Stimulated activated CD4-positive, alpha-beta T cell treated with anti-CD3 and anti-CD28 coated beads, Interleukin-1b, Interleukin-23, amount 100 ng/mL, for 24 hours (primary cell): ENCODE measurements around the gene RASL12.

ENCODE experiments used
- DNase-seq, 4 experiments: peaks; one replicate each; pipeline ENCODE4 v3.0.0-alpha.2; 2020; ENCODE audit warnings: low read depth in 4 of 4, low spot score in 1 of 4

Gene RASL12

GRCh38 chr15:65092911-65093792 lies 25.4 kb upstream of the RASL12 start:
- DNase-seq = no peak

DNA sequence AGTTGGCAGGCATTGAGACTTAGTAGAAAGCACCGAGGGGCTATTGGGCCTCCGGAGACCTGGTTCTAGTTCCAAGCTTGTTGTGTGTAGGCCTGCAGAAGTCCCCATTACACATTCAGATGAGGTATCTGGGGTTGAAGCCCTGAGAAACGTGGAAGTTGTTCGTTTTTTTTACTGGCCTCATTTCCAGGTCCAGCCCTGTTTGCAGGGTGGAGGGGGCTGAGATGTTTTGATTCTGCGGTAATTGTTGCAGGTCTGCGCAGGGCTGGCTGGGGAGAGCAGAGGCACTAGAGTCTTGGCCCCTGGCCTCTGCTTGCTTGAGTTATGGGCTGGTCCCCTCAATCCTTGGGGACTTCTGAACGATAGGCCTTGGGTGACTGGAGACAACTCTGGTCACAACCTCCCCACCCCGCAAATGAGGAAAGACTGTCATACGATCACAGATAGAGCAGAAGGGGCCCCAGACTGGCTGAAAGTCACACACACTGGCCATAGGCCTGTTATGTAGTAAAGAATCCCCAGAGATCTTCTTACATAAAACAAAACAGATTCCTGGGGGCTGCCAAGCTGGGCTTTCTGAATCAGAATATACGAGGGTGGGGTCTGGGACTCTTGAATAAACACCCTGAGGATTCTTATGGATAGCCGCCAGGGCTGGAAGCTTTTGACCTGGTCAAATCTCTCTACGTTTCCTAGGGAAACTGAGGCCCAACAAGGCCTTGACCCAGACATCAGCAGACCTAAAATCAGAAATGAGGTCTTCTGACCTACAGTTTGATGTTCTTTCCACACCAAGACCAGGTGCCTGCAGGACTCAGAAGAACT lies 24.4 kb upstream of the RASL12 start:
- DNase-seq = no peak

DNA sequence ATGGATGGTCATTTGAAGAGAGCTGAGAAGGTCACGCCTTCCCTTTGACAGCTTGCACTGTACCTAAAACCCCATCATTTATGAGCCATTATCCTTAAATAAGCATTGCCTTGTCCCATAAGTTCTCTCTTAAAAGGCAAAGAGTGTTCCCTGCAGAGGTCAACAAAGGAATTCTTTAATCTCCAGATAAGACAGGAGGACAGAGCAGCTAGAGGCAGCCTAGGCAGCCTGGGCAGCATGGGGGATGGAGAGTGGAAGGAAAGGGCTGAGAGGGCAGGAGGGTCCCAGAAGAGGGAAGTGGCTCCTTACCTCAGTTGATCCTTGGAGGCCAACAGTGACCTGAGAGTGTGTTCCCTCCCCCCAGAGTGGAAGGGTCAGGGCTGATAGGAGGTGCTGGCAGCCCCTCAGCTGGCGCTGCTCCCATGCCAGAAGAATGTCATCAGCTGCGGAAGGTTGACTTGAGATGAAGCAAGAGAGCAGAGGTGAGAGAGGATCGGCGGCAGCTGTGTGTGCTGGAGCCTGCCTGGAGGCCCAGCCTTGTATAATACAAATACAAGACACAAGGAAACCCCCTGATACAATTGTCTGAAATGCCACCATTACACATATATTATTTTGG lies 21.5 kb upstream of the RASL12 start:
- DNase-seq = no peak

DNA sequence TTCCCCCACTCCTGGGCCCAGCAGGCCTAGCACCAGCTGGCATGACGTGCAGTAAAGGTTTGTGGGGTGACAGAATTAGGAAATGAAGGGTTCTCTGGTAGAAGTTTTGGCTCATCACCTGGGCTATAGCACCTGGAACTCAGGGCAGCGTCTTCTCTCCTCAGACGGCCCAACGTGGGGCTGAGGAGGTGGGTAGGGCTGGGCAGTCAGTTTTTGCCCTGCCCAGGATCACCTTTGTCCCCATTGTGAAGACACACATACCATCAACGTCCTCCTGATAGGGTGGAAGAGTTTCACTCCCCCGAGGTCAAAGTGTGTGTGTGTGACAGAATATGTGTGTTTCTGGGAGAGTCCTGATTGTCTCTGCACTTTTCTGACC lies 20.8 kb upstream of the RASL12 start:
- no peak for DNase-seq

- no peak for DNase-seq
Observed at GRCh38 chr15:65087873-65088642, 20.3 kb upstream of the RASL12 start.

- DNase-seq = no peak
Observed at GRCh38 chr15:65087411-65087810, 19.6 kb upstream of the RASL12 start.

GRCh38 chr15:65086680-65087111 lies 18.9 kb upstream of the RASL12 start:
- DNase-seq = no peak

DNA sequence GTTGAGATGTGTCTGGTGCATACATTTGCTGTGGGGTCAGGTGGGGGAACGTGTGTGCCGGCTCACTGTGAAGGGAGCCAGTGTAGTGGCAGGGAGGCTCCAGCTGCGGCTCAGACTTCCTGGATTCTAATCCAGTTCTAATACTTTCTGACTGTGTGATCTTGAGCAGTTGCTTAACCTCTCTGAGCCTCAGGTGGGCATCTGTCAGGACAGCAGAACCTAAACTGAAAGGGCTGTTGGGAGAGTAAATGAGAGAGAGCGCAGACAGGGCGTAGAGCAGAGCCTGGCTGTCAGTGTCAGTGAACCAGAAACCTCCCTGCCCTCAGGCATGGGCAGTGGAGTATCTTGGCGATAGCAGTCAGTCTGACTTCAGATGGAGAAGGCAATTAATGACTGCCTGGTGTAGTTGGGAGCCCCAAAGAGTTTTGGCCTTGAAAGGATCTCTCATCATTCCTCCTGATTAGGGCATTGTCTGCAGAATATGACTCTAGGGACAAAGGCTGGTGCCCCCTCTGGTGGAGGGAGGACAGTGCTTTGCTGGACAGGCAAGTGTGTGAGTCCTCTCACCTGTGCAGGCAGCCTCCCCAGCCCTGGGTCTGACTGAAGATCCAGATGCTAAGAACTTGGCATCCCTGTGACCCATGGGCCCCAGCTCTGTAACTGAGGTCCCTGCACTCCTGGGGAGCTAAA lies 18.3 kb upstream of the RASL12 start:
- no peak for DNase-seq

- no peak for DNase-seq
Observed at GRCh38 chr15:65085207-65085753, 17.5 kb upstream of the RASL12 start.

GRCh38 chr15:65084500-65085206 lies 16.9 kb upstream of the RASL12 start:
- no peak for DNase-seq

DNA sequence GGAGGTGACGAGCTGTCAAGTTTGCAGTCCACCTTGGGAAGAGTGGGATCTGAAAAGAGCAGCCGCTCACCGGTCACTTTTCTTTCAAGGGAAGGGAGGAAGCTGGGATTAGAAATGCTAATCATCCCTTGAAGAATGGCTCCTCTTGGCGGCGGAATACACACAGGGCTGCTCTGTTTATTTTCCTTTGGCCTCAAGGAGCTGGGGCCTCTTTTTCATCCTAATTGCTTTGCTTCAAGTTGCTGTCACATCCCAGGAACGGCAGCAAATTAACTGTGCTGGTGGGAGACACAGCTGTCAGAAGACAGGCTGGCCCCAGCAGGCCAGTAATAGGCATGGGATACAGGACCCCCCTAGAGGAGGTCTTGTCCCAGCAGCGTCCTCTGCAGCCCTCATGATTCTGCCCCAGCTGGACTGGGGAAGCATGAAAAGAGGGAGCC lies 15.5 kb upstream of the RASL12 start:
- DNase-seq = no peak

DNA sequence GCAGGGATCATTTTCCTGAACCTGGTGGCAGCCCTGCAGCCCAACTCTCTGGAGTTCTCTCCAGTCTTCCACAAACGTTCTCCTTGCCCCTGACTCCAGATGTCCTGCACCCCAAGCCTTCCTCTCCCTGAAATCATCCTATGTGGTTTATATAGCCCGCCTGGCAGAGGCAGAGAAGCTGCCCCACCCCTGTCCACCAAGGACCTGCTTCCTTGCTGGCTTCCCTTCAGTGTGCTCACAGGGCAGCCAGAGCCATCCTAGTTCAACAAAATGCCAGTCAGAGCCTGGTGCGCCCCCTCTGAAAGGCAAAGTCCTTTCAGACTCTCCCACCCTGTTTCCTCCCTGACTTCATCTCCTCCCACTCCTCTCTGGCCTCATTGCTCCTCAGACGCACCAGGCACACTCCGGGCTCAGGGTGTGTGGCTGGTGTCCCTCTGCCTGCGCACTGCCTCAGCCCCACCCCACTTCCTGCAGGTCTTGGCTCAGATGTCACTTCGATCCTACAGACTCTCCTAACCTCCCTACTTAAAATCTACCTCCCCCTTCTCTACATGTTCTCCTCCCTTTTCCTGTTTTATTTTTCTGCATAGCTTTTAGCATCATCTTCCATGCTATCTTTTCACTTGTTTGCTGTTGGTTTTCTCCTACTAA lies 14.6 kb upstream of the RASL12 start:
- DNase-seq = no peak

DNA sequence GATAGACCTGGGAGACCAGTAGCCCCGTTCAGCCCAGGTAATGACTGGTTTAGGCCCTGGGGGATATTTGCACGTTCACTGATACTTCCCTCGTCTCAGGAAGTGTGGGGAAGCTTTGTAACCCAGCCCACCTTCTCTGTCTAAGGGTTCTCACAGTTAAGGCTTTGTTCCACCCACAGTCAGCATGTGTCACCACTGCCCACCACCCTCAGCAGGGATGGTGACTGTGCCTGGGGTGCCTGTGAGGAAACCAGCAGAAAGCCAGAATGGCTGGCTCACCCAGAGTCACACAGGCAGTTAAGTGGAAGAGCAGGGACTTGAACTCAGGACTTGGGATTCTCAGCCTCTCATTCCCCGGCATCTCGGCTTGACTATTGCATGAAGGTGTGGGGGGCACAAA lies 14.0 kb upstream of the RASL12 start:
- DNase-seq = peak in 1 of 4 experiments; percentile 14

GRCh38 chr15:65081270-65081669 lies 13.5 kb upstream of the RASL12 start:
- no peak for DNase-seq

- no peak for DNase-seq
Observed at GRCh38 chr15:65079580-65079979, 11.8 kb upstream of the RASL12 start.

- peak; percentile 12 to 39 (median 24) for DNase-seq
Observed at GRCh38 chr15:65077981-65078352, 10.2 kb upstream of the RASL12 start.

- DNase-seq = no peak
Observed at GRCh38 chr15:65077291-65077980, 9.6 kb upstream of the RASL12 start.
